ENCODE measurements around the gene HMG20A. TPM values are rescaled to one million over a fixed set of nuclear protein-coding genes. Genes with fewer than 3 reads are reported as not detected.
"Not testable (repeated sequence)": the region's sequence is repeated elsewhere in the genome, so short reads cannot be mapped to it uniquely, and the experiment has no call there.

The HMG20A gene
- polyA plus RNA-seq, 1 donor from 2014 or later = 52.2 TPM

DNA sequence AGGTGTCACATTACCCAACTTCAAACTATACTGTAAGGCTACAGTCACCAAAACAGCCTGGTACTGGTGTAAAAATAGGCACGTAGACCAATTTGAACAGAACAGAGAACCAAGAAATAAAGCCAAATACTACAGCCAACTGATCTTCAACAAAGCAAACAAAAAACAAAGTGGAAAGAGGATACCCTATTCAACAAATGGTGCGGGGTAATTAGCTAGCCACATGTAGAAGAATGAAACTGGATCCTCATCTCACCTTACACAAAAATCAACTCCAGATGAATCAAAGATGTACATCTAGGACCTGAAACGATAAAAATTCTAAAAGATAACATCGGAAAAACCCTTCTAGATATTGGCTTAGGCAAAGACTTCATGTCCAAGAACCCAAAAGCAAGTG is 13.8 kb upstream of the HMG20A start:
- H3K9ac ChIP-seq (ENCODE audit: low read length) = no peak overlapping the region
- no peaks in the 10 kb centered on the region for H3K79me2 ChIP-seq (replicated peaks; ENCODE audit: insufficient read depth, low read length)
- no peaks in the 10 kb centered on the region for H4K20me1 ChIP-seq (ENCODE audit: insufficient read depth)
- no peak overlapping the region for H2AFZ ChIP-seq (ENCODE audit: low read depth, low read length)
- no peaks in the 10 kb centered on the region for H3K27me3 ChIP-seq (ENCODE audit: insufficient read depth, low read depth, low read length)
- H3K9me2 ChIP-seq (ENCODE audit: insufficient read depth, low read length) = peaks cover 4% of the 10 kb centered on the region
- no peaks in the 10 kb centered on the region for H3K36me3 ChIP-seq (ENCODE audit: insufficient read depth, low read length)
- no peaks in the 10 kb centered on the region for H3F3A ChIP-seq (ENCODE audit: insufficient read depth, low read length, poor library complexity, severe bottlenecking)
- H3K4me2 ChIP-seq (ENCODE audit: low read length) = no peak overlapping the region
- H3K9me3 ChIP-seq (ENCODE audit: low read length) = no peaks in the 10 kb centered on the region
- H3K4me3 ChIP-seq (ENCODE audit: low read length) = no peak overlapping the region
- TF ChIP-seq, protein P1, sequence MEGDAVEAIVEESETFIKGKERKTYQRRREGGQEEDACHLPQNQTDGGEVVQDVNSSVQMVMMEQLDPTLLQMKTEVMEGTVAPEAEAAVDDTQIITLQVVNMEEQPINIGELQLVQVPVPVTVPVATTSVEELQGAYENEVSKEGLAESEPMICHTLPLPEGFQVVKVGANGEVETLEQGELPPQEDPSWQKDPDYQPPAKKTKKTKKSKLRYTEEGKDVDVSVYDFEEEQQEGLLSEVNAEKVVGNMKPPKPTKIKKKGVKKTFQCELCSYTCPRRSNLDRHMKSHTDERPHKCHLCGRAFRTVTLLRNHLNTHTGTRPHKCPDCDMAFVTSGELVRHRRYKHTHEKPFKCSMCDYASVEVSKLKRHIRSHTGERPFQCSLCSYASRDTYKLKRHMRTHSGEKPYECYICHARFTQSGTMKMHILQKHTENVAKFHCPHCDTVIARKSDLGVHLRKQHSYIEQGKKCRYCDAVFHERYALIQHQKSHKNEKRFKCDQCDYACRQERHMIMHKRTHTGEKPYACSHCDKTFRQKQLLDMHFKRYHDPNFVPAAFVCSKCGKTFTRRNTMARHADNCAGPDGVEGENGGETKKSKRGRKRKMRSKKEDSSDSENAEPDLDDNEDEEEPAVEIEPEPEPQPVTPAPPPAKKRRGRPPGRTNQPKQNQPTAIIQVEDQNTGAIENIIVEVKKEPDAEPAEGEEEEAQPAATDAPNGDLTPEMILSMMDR (IDR thresholded peaks at IDR 0.05; ENCODE audit: poor library complexity, severe bottlenecking) = no peak
- TF ChIP-seq EZH2 (IDR thresholded peaks at IDR 0.05; ENCODE audit: borderline replicate concordance, insufficient read depth, low read length, poor library complexity, severe bottlenecking) = no peak
- no peak for TF ChIP-seq MXI1 (conservative IDR thresholded peaks at IDR 0.05; ENCODE audit: poor library complexity, severe bottlenecking)
- no peak for TF ChIP-seq REST (IDR thresholded peaks at IDR 0.05; ENCODE audit: borderline replicate concordance)
- TF ChIP-seq SMC3 (conservative IDR thresholded peaks at IDR 0.05; ENCODE audit: poor library complexity) = no peak
- no peak for TF ChIP-seq EP300 (conservative IDR thresholded peaks at IDR 0.05; ENCODE audit: poor library complexity, severe bottlenecking)
- TF ChIP-seq POLR2AphosphoS5 (IDR thresholded peaks at IDR 0.05) = no peak
- TF ChIP-seq RAD21 (conservative IDR thresholded peaks at IDR 0.05) = no peak
- no peak for TF ChIP-seq TAF1 (IDR thresholded peaks at IDR 0.05; ENCODE audit: low read depth)
- H3K27ac ChIP-seq (ENCODE audit: low read length) = no peak overlapping the region

GRCh38 chr15:77409259-77410156 is 11.2 kb upstream of the HMG20A start:
- no peaks in the 10 kb centered on the region for H4K20me1 ChIP-seq (ENCODE audit: insufficient read depth)

GRCh38 chr15:77410157-77410500 is 10.6 kb upstream of the HMG20A start:
- H3K9ac ChIP-seq (ENCODE audit: low read length); H3K79me2 ChIP-seq (replicated peaks; ENCODE audit: insufficient read depth, low read length); H3K9me3 ChIP-seq (ENCODE audit: low read length); H3K27me3 ChIP-seq (ENCODE audit: insufficient read depth, low read depth, low read length); H3K27ac ChIP-seq (ENCODE audit: low read length); H3K4me2 ChIP-seq (ENCODE audit: low read length); H4K20me1 ChIP-seq (ENCODE audit: insufficient read depth); H2AFZ ChIP-seq (ENCODE audit: low read depth, low read length); H3K36me3 ChIP-seq (ENCODE audit: insufficient read depth, low read length); H3F3A ChIP-seq (ENCODE audit: insufficient read depth, low read length, poor library complexity, severe bottlenecking); H3K4me3 ChIP-seq (ENCODE audit: low read length); H3K9me2 ChIP-seq (ENCODE audit: insufficient read depth, low read length): not testable (repeated sequence)

More at GRCh38 chr15:77409259-77410156, 11.2 kb upstream of the HMG20A start:
- Histone ChIP-seq H3K27ac (ENCODE audit: low read length) (no peak overlapping the region), H3K9me3 (ENCODE audit: low read length) (no peaks in the 10 kb centered on the region), H3K4me3 (ENCODE audit: low read length) (no peak overlapping the region), H3K36me3 (ENCODE audit: insufficient read depth, low read length) (no peaks in the 10 kb centered on the region), H3K27me3 (ENCODE audit: insufficient read depth, low read depth, low read length) (no peaks in the 10 kb centered on the region), H3K9ac (ENCODE audit: low read length) (no peak overlapping the region), H3K4me2 (ENCODE audit: low read length) (no peak overlapping the region), H2AFZ (ENCODE audit: low read depth, low read length) (no peak overlapping the region), H3F3A (ENCODE audit: insufficient read depth, low read length, poor library complexity, severe bottlenecking) (no peaks in the 10 kb centered on the region), H3K79me2 (replicated peaks; ENCODE audit: insufficient read depth, low read length) (peaks cover 5% of the 10 kb centered on the region), H3K9me2 (ENCODE audit: insufficient read depth, low read length) (no peaks in the 10 kb centered on the region)
- TF ChIP-seq POLR2AphosphoS5 (IDR thresholded peaks at IDR 0.05) (no peak), EZH2 (IDR thresholded peaks at IDR 0.05; ENCODE audit: borderline replicate concordance, insufficient read depth, low read length, poor library complexity, severe bottlenecking) (no peak), MXI1 (conservative IDR thresholded peaks at IDR 0.05; ENCODE audit: poor library complexity, severe bottlenecking) (no peak), EP300 (conservative IDR thresholded peaks at IDR 0.05; ENCODE audit: poor library complexity, severe bottlenecking) (no peak), SMC3 (conservative IDR thresholded peaks at IDR 0.05; ENCODE audit: poor library complexity) (no peak)
- TF ChIP-seq, protein P1 (IDR thresholded peaks at IDR 0.05; ENCODE audit: poor library complexity, severe bottlenecking) = no peak
